OCI-M1 (cell line): Measurements from ENCODE around the gene MATN4.

Experiments
- DNase-seq: peaks from one replicate; lab custom pipeline; 2025; lab: John Stamatoyannopoulos, UW

MATN4 gene

DNA sequence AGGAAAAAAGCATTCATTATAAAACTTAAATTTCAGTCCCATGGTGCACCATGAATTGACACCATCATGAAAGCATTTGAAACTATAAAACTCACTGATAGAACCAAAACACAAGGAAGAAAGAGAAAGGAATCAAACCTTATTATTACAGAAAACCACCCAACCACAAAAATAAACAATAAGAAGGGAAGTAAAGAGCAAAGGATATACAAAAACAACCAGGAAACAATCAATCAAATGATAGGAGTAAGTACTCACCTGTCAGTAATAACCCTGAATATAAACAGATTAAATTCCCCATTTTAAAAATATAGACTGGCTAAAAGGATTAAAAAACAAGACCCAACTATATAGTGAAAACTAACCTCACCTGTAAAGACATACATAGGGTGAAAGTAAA lies 59.5 kb downstream of the MATN4 start:
- DNase-seq, result no peak

DNA sequence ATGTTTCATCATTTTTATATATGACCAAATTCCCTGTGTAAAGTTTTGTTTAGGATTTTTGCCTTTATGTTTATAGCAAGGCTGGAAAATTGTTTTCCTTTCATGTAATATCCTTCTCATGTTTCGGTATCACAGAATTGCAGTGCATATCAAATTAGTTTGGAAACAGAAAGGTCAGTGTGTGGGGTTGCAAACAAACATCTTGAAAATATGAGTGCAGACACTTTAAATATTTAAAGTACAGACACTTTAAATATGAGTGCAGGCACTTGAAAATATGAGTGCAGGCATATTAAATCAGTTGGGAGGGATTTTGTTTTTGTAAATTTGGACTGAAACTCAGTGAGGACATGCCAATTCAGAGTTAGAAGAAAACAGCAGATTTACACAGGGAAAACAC lies 60.2 kb downstream of the MATN4 start:
- DNase-seq, result no peak

DNA sequence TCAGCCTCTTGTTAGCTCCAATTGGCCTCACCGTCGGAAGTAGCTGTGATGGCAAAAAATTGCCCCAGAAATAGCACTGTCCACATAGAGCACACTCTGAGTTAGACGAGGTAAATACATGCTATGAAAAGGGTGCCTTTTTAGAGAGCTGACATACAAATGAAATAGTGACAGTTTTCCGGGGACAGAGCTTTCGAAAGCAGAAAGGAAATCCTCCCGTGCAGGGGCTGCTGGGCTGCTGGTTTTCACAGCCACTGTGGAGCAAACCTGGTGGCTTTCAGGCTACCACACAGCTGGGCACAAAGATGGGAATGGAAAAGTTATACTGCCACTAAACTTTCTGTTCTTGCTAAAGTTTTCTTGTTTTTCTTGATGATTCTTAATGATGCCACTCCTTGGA lies 62.0 kb downstream of the MATN4 start:
- DNase-seq, result no peak
